ENCODE results near the gene SPAG9. TPM values are rescaled to one million over a fixed set of nuclear protein-coding genes. Genes with fewer than 3 reads are reported as not detected.

Gene SPAG9
- total RNA-seq, 1 donor from 2014 or later = 72.9 TPM

- Mint-ChIP-seq H3K4me3 (no peak overlapping the region), H3K9me3 (no peaks in the 10 kb centered on the region), H3K27me3 (ENCODE audit: low read depth) (no peaks in the 10 kb centered on the region), H3K4me1 (no peaks in the 10 kb centered on the region), H3K27ac (no peak overlapping the region), H3K36me3 (peaks cover 37% of the 10 kb centered on the region)
- DNase-seq (ENCODE audit: low spot score in 2 of 2, unreplicated experiment in 2 of 2) = no peak
- no peak for TF ChIP-seq CTCF (IDR thresholded peaks at IDR 0.05; ENCODE audit: unreplicated experiment)
Observed at GRCh38 chr17:50993544-50993943, 127.1 kb downstream of the SPAG9 start.

- TF ChIP-seq CTCF (IDR thresholded peaks at IDR 0.05; ENCODE audit: unreplicated experiment) = no peak
- Mint-ChIP-seq H3K4me1 (no peaks in the 10 kb centered on the region), H3K4me3 (no peak overlapping the region), H3K27ac (no peak overlapping the region), H3K9me3 (no peaks in the 10 kb centered on the region), H3K27me3 (ENCODE audit: low read depth) (no peaks in the 10 kb centered on the region), H3K36me3 (peaks cover 39% of the 10 kb centered on the region)
- DNase-seq (ENCODE audit: low spot score in 2 of 2, unreplicated experiment in 2 of 2) = no peak
Observed at GRCh38 chr17:50989149-50989548, 131.5 kb downstream of the SPAG9 start.

- H3K36me3 Mint-ChIP-seq = peaks cover 36% of the 10 kb centered on the region
- no peaks in the 10 kb centered on the region for H3K9me3 Mint-ChIP-seq
- no peak overlapping the region for H3K4me3 Mint-ChIP-seq
- DNase-seq (ENCODE audit: low spot score in 2 of 2, unreplicated experiment in 2 of 2) = no peak
- no peaks in the 10 kb centered on the region for H3K4me1 Mint-ChIP-seq
- TF ChIP-seq CTCF (IDR thresholded peaks at IDR 0.05; ENCODE audit: unreplicated experiment) = no peak
- H3K27ac Mint-ChIP-seq = no peak overlapping the region
- H3K27me3 Mint-ChIP-seq (ENCODE audit: low read depth) = no peaks in the 10 kb centered on the region
Observed at GRCh38 chr17:50988427-50988826, 132.2 kb downstream of the SPAG9 start.

- no peaks in the 10 kb centered on the region for H3K4me1 Mint-ChIP-seq
- peaks cover 29% of the 10 kb centered on the region for H3K36me3 Mint-ChIP-seq
- H3K27ac Mint-ChIP-seq = no peak overlapping the region
- no peaks in the 10 kb centered on the region for H3K9me3 Mint-ChIP-seq
- TF ChIP-seq CTCF (IDR thresholded peaks at IDR 0.05; ENCODE audit: unreplicated experiment) = no peak
- H3K4me3 Mint-ChIP-seq = no peak overlapping the region
- no peak for DNase-seq (ENCODE audit: low spot score in 2 of 2, unreplicated experiment in 2 of 2)
- H3K27me3 Mint-ChIP-seq (ENCODE audit: low read depth) = no peaks in the 10 kb centered on the region
Observed at GRCh38 chr17:50986989-50987660, 133.5 kb downstream of the SPAG9 start.

GRCh38 chr17:50981279-50981678, 139.4 kb downstream of the SPAG9 start:
- H3K27me3 Mint-ChIP-seq (ENCODE audit: low read depth) = no peaks in the 10 kb centered on the region
- H3K4me1 Mint-ChIP-seq = peaks cover 3% of the 10 kb centered on the region
- peaks cover 31% of the 10 kb centered on the region for H3K36me3 Mint-ChIP-seq
- no peak overlapping the region for H3K4me3 Mint-ChIP-seq
- DNase-seq (ENCODE audit: low spot score in 2 of 2, unreplicated experiment in 2 of 2) = no peak
- H3K9me3 Mint-ChIP-seq = no peaks in the 10 kb centered on the region
- TF ChIP-seq CTCF (IDR thresholded peaks at IDR 0.05; ENCODE audit: unreplicated experiment) = no peak
- no peak overlapping the region for H3K27ac Mint-ChIP-seq

Measured in mesothelial cell of epicardium (in vitro differentiated cells).